Measurements from ENCODE around the gene CD180.

The CD180 gene

DNA sequence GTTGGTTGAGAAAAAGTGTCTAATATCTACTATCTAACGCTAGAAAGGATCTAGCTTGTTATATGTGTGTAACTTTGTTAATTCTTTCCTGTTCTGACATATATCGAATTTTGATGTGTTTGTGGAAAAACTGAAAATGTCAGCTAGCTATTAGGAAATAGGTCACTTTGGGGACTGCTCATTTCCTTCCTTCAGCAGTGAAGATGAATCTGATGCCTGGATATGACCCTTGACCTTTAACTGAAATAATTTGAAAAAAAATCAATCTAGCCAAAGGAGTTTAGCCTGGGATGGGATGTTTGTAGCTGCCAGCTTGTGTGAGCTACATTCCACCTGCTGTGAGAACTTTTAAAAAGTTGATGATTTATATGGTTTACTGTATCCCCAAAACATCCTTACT is 66.8 kb downstream of the CD180 start:
- no peak for TF ChIP-seq POLR2A (IDR thresholded peaks at IDR 0.05; ENCODE audit: low read length)
- TF ChIP-seq GATA1 (IDR thresholded peaks at IDR 0.05; ENCODE audit: low read depth, low read length) = no peak
- no peak for DNase-seq

Measured in erythroblast (primary cell).